Caco-2 (cell line): Measurements from ENCODE around the gene GAMT. TPM values are rescaled to one million over a fixed set of nuclear protein-coding genes. Genes with fewer than 3 reads are reported as not detected.

Source experiments
- BruUV-seq: library from RNA; stranded (reverse); fragments of 400-500 nt; replicated peaks from 2 replicates; lab custom pipeline; 2021; lab: Mats Ljungman, UMichigan
- CTCF ChIA-PET: fragments of 300-600 bp; sonication (Branson Sonifier 250); formaldehyde crosslinking; loops from one replicate; lab custom pipeline; 2022; ENCODE audit warnings: antibody characterized with exemption; lab: Charles Lee
- POLR2A ChIA-PET: fragments of 300-600 bp; sonication (Branson Sonifier 250); formaldehyde crosslinking; loops from one replicate; lab custom pipeline; 2022; ENCODE audit warnings: antibody characterized with exemption; lab: Charles Lee
- DNase-seq, 2 experiments: peaks; one replicate each; pipeline versions ENCODE4 v3.0.0 to v3.0.0-alpha.2; 2020 to 2022
- H3K27me3 ChIP-seq: replicated peaks from 2 replicates; pipeline ENCODE4 v1.6.0; 2011; ENCODE audit warnings: low read length; ENCODE audit not compliant: control insufficient read depth, insufficient read depth
- H3K36me3 ChIP-seq: 2 replicates; pipeline ENCODE4 v1.5.1; 2011; ENCODE audit warnings: low read length; ENCODE audit not compliant: control insufficient read depth, insufficient read depth
- H3K4me1 ChIP-seq: fragments of 250-450 bp; sonication (Bioruptor Pico); 2 replicates; pipeline ENCODE4 v1.5.1; 2020; ENCODE audit warnings: mild to moderate bottlenecking
- H3K4me3 ChIP-seq: 2 replicates; pipeline ENCODE4 v1.5.1; 2011; ENCODE audit warnings: low read depth, mild to moderate bottlenecking, control low read depth, low read length
- H3K9me3 ChIP-seq: fragments of 250-450 bp; sonication (Bioruptor Pico); 2 replicates; pipeline ENCODE4 v1.5.1; 2020; ENCODE audit warnings: mild to moderate bottlenecking, moderate library complexity
- H3K27ac Mint-ChIP-seq: one replicate; pipeline ENCODE4 v1.8.0; 2022; ENCODE audit warnings: mixed read lengths; ENCODE audit not compliant: unreplicated experiment
- H3K27me3 Mint-ChIP-seq: one replicate; pipeline ENCODE4 v1.8.0; 2022; ENCODE audit warnings: mixed read lengths; ENCODE audit not compliant: insufficient read depth, unreplicated experiment
- H3K36me3 Mint-ChIP-seq: one replicate; pipeline ENCODE4 v1.8.0; 2022; ENCODE audit warnings: mild to moderate bottlenecking, mixed read lengths; ENCODE audit not compliant: insufficient read depth, unreplicated experiment
- H3K4me1 Mint-ChIP-seq: one replicate; pipeline ENCODE4 v1.8.0; 2022; ENCODE audit warnings: low read depth, mixed read lengths; ENCODE audit not compliant: unreplicated experiment
- H3K4me3 Mint-ChIP-seq: one replicate; pipeline ENCODE4 v1.8.0; 2022; ENCODE audit warnings: mild to moderate bottlenecking, moderate library complexity, mixed read lengths; ENCODE audit not compliant: unreplicated experiment
- H3K9me3 Mint-ChIP-seq: one replicate; pipeline ENCODE4 v1.8.0; 2022; ENCODE audit warnings: mixed read lengths; ENCODE audit not compliant: unreplicated experiment
- CTCF ChIP-seq, 2 experiments: fragments of 200-600 bp in 1 of 2; IDR thresholded peaks; 1 replicate in 1 of 2; 2 replicates in 1 of 2; pipeline versions ENCODE4 v1.5.1 to v1.8.0; 2011 to 2022; ENCODE audit warnings: antibody characterized with exemption in 1 of 2, control low read depth in 1 of 2, inconsistent platforms in 1 of 2, low read depth in 1 of 2, low read length in 1 of 2, mild to moderate bottlenecking in 1 of 2, moderate library complexity in 1 of 2; ENCODE audit not compliant: insufficient read depth in 1 of 2, severe bottlenecking in 1 of 2, unreplicated experiment in 1 of 2
- intact Hi-C: fragments of 100-400 bp; cut with micrococcal nuclease; formaldehyde crosslinking; loops from one replicate; pipeline ENCODE4 v1.10.0; 2022; ENCODE audit not compliant: unreplicated experiment
- total RNA-seq: library from RNA; stranded (reverse); gene quantifications from 2 replicates; pipeline ENCODE4 v1.2.3, GENCODE V29; 2022

Gene GAMT
- total RNA-seq, 1 experiment from 2014 or later = 75.7 TPM

- POLR2A ChIA-PET = no interaction called here
- H3K36me3 ChIP-seq = peaks cover 2% of the 10 kb centered on the region
Measured at GRCh38 chr19:1418951-1419738, 17.8 kb upstream of the GAMT start.

GRCh38 chr19:1418496-1418775 is 17.1 kb upstream of the GAMT start:
- Histone ChIP-seq H3K27me3 (no peaks in the 10 kb centered on the region), H3K4me1 (peaks cover 25% of the 10 kb centered on the region), H3K36me3 (peaks cover 2% of the 10 kb centered on the region), H3K9me3 (no peaks in the 10 kb centered on the region), H3K4me3 (no peak overlapping the region)
- no peak overlapping the region for H3K4me3 Mint-ChIP-seq
- H3K27ac Mint-ChIP-seq = no peak overlapping the region
- no TSS peak for BruUV-seq
- CTCF ChIA-PET = no interaction called here
- H3K27me3 Mint-ChIP-seq = no peaks in the 10 kb centered on the region
- peaks cover 13% of the 10 kb centered on the region for H3K4me1 Mint-ChIP-seq
- DNase-seq = no peak
- no peak for TF ChIP-seq CTCF (IDR thresholded peaks at IDR 0.05; ENCODE audit: insufficient read depth in 1 of 2, low read depth in 1 of 2, low read length in 1 of 2, severe bottlenecking in 1 of 2, unreplicated experiment in 1 of 2)
- POLR2A ChIA-PET = no interaction called here
- intact Hi-C loops = no loop called here
- peaks cover 79% of the 10 kb centered on the region for H3K36me3 Mint-ChIP-seq
- H3K9me3 Mint-ChIP-seq = no peaks in the 10 kb centered on the region

More at GRCh38 chr19:1418951-1419738, 17.8 kb upstream of the GAMT start:
- no peaks in the 10 kb centered on the region for H3K27me3 ChIP-seq
- Mint-ChIP-seq H3K27ac (no peak overlapping the region), H3K9me3 (no peaks in the 10 kb centered on the region), H3K4me3 (no peak overlapping the region), H3K27me3 (no peaks in the 10 kb centered on the region), H3K4me1 (peaks cover 20% of the 10 kb centered on the region), H3K36me3 (peaks cover 85% of the 10 kb centered on the region)
- CTCF ChIA-PET = no interaction called here
- no peaks in the 10 kb centered on the region for H3K9me3 ChIP-seq
- BruUV-seq = no TSS peak
- H3K4me1 ChIP-seq = peaks cover 26% of the 10 kb centered on the region
- TF ChIP-seq CTCF (IDR thresholded peaks at IDR 0.05; ENCODE audit: insufficient read depth in 1 of 2, low read depth in 1 of 2, low read length in 1 of 2, severe bottlenecking in 1 of 2, unreplicated experiment in 1 of 2) = no peak
- no peak for DNase-seq
- intact Hi-C loops = no loop called here
- no peak overlapping the region for H3K4me3 ChIP-seq

- intact Hi-C loops = no loop called here
- ChIA-PET CTCF (no interaction called here), POLR2A (no interaction called here)
- DNase-seq = no peak
- TF ChIP-seq CTCF (IDR thresholded peaks at IDR 0.05; ENCODE audit: insufficient read depth in 1 of 2, low read depth in 1 of 2, low read length in 1 of 2, severe bottlenecking in 1 of 2, unreplicated experiment in 1 of 2) = no peak
- Mint-ChIP-seq H3K27ac (peak overlapping the region; percentile 21), H3K27me3 (no peaks in the 10 kb centered on the region), H3K9me3 (no peaks in the 10 kb centered on the region), H3K36me3 (peaks cover 79% of the 10 kb centered on the region), H3K4me3 (no peak overlapping the region), H3K4me1 (peaks cover 7% of the 10 kb centered on the region)
- no peak overlapping the region for H3K4me3 ChIP-seq
- H3K36me3 ChIP-seq = peaks cover 3% of the 10 kb centered on the region
- no TSS peak for BruUV-seq
- no peaks in the 10 kb centered on the region for H3K9me3 ChIP-seq
- peaks cover 21% of the 10 kb centered on the region for H3K4me1 ChIP-seq
- H3K27me3 ChIP-seq = no peaks in the 10 kb centered on the region
Measured at GRCh38 chr19:1417681-1418495, 16.5 kb upstream of the GAMT start.
